Activated CD4-positive, alpha-beta memory T cell treated with anti-CD3 and anti-CD28 coated beads for 36 hours (primary cell): ENCODE measurements around the gene ACSL6. TPM values are rescaled to one million over a fixed set of nuclear protein-coding genes. Genes with fewer than 3 reads are reported as not detected.

Experiments used
- CTCF ChIA-PET: fragments of 350-600 bp; sonication (Branson Sonifier 250); formaldehyde crosslinking; loops from one replicate; lab custom pipeline; 2021; ENCODE audit warnings: antibody characterized with exemption, inconsistent platforms; lab: Charles Lee
- POLR2A ChIA-PET: fragments of 350-600 bp; sonication (Branson Sonifier 250); formaldehyde crosslinking; loops from one replicate; lab custom pipeline; 2021; ENCODE audit warnings: antibody characterized with exemption; lab: Charles Lee
- DNase-seq: peaks from one replicate; pipeline ENCODE4 v3.0.0-alpha.2; 2020
- H3K27ac Mint-ChIP-seq: one replicate; pipeline ENCODE4 v1.8.0; 2021; ENCODE audit warnings: mixed read lengths
- H3K27me3 Mint-ChIP-seq: one replicate; pipeline ENCODE4 v1.8.0; 2021; ENCODE audit warnings: mixed read lengths
- H3K36me3 Mint-ChIP-seq: one replicate; pipeline ENCODE4 v1.8.0; 2021; ENCODE audit warnings: mixed read lengths
- H3K4me1 Mint-ChIP-seq: one replicate; pipeline ENCODE4 v1.8.0; 2021; ENCODE audit warnings: low read depth, mixed read lengths
- H3K4me3 Mint-ChIP-seq: one replicate; pipeline ENCODE4 v1.8.0; 2021; ENCODE audit warnings: mild to moderate bottlenecking, mixed read lengths
- H3K9me3 Mint-ChIP-seq: one replicate; pipeline ENCODE4 v1.8.0; 2021; ENCODE audit warnings: mixed read lengths
- intact Hi-C: fragments of 100-400 bp; cut with micrococcal nuclease; formaldehyde crosslinking; loops from one replicate; pipeline ENCODE4 v1.15.1; 2023
- total RNA-seq, 2 experiments: library from RNA; stranded (reverse); gene quantifications; one replicate each; pipeline ENCODE4 v1.2.3, GENCODE V29; 2021

Gene ACSL6
- total RNA-seq, 2 experiments from 2014 or later = 5.6 to 6.0 TPM

- Mint-ChIP-seq H3K36me3 (no peaks in the 10 kb centered on the region), H3K4me1 (peaks cover 25% of the 10 kb centered on the region), H3K27me3 (no peaks in the 10 kb centered on the region), H3K4me3 (no peak overlapping the region), H3K27ac (no peak overlapping the region), H3K9me3 (no peaks in the 10 kb centered on the region)
- DNase-seq = no peak
- ChIA-PET POLR2A (no interaction called here), CTCF (no interaction called here)
- intact Hi-C loops = no loop called here
Measured at GRCh38 chr5:131994533-131995226, 16.8 kb downstream of the ACSL6 start.

GRCh38 chr5:131994090-131994489 is 17.4 kb downstream of the ACSL6 start:
- ChIA-PET POLR2A (no interaction called here), CTCF (interaction anchor here (0.8 kb wide), 1 partner anchor 69 kb away, joined by 3 read pairs; no protein-coding TSS in a partner anchor)
- no peaks in the 10 kb centered on the region for H3K9me3 Mint-ChIP-seq
- intact Hi-C loops = no loop called here
- H3K4me1 Mint-ChIP-seq = peaks cover 20% of the 10 kb centered on the region
- no peak overlapping the region for H3K4me3 Mint-ChIP-seq
- no peak for DNase-seq
- no peaks in the 10 kb centered on the region for H3K27me3 Mint-ChIP-seq
- H3K36me3 Mint-ChIP-seq = no peaks in the 10 kb centered on the region
- H3K27ac Mint-ChIP-seq = no peak overlapping the region

GRCh38 chr5:131993676-131994075 is 17.8 kb downstream of the ACSL6 start:
- Mint-ChIP-seq H3K4me3 (no peak overlapping the region), H3K36me3 (no peaks in the 10 kb centered on the region)
- intact Hi-C loops = no loop called here

GRCh38 chr5:131992370-131992769 is 19.1 kb downstream of the ACSL6 start:
- Mint-ChIP-seq H3K27me3 (no peaks in the 10 kb centered on the region), H3K4me1 (peaks cover 12% of the 10 kb centered on the region), H3K36me3 (no peaks in the 10 kb centered on the region), H3K9me3 (no peaks in the 10 kb centered on the region), H3K4me3 (no peak overlapping the region), H3K27ac (no peak overlapping the region)
- DNase-seq = no peak
- CTCF ChIA-PET = interaction anchor here (1.9 kb wide), 1 partner anchor 15 kb away, joined by 6 read pairs; no protein-coding TSS in a partner anchor
- intact Hi-C loops = no loop called here
- POLR2A ChIA-PET = no interaction called here

More at GRCh38 chr5:131993676-131994075, 17.8 kb downstream of the ACSL6 start:
- no peaks in the 10 kb centered on the region for H3K9me3 Mint-ChIP-seq
- ChIA-PET POLR2A (no interaction called here), CTCF (interaction anchor here (0.8 kb wide), 1 partner anchor 69 kb away, joined by 3 read pairs; no protein-coding TSS in a partner anchor)
- peaks cover 16% of the 10 kb centered on the region for H3K4me1 Mint-ChIP-seq
- H3K27ac Mint-ChIP-seq = no peak overlapping the region
- no peak for DNase-seq
- no peaks in the 10 kb centered on the region for H3K27me3 Mint-ChIP-seq

GRCh38 chr5:131991593-131992324 is 19.7 kb downstream of the ACSL6 start:
- no peak overlapping the region for H3K4me3 Mint-ChIP-seq
- H3K36me3 Mint-ChIP-seq = no peaks in the 10 kb centered on the region
- peaks cover 6% of the 10 kb centered on the region for H3K4me1 Mint-ChIP-seq
- no peak for DNase-seq
- POLR2A ChIA-PET = no interaction called here
- no peaks in the 10 kb centered on the region for H3K27me3 Mint-ChIP-seq
- intact Hi-C loops = no loop called here
- no peaks in the 10 kb centered on the region for H3K9me3 Mint-ChIP-seq
- CTCF ChIA-PET = interaction anchor here (1.3 to 1.9 kb wide), 3 partner anchors 16 to 402 kb away, joined by 3 to 6 read pairs (median 3); no protein-coding TSS in a partner anchor
- no peak overlapping the region for H3K27ac Mint-ChIP-seq

- no peak overlapping the region for H3K4me3 Mint-ChIP-seq
- intact Hi-C loops = no loop called here
- H3K4me1 Mint-ChIP-seq = no peaks in the 10 kb centered on the region
- no peak for DNase-seq
- H3K36me3 Mint-ChIP-seq = no peaks in the 10 kb centered on the region
- no peaks in the 10 kb centered on the region for H3K27me3 Mint-ChIP-seq
- CTCF ChIA-PET = interaction anchor here (1.3 kb wide), 2 partner anchors 72 to 401 kb away, joined by 3 read pairs; no protein-coding TSS in a partner anchor
- H3K9me3 Mint-ChIP-seq = no peaks in the 10 kb centered on the region
- POLR2A ChIA-PET = no interaction called here
- H3K27ac Mint-ChIP-seq = no peak overlapping the region
Measured at GRCh38 chr5:131990716-131991115, 20.7 kb downstream of the ACSL6 start.

GRCh38 chr5:131988601-131989000 is 22.9 kb downstream of the ACSL6 start:
- H3K36me3 Mint-ChIP-seq = no peaks in the 10 kb centered on the region
- ChIA-PET CTCF (interaction anchor here (1.4 kb wide), 1 partner anchor 12 kb away, joined by 3 read pairs; no protein-coding TSS in a partner anchor), POLR2A (interaction anchor here (0.6 kb wide), 1 partner anchor 15 kb away, joined by 3 read pairs; no protein-coding TSS in a partner anchor)
- H3K27me3 Mint-ChIP-seq = no peaks in the 10 kb centered on the region
- no peak overlapping the region for H3K4me3 Mint-ChIP-seq
- no peak for DNase-seq
- intact Hi-C loops = no loop called here
- H3K9me3 Mint-ChIP-seq = no peaks in the 10 kb centered on the region
- no peaks in the 10 kb centered on the region for H3K4me1 Mint-ChIP-seq
- H3K27ac Mint-ChIP-seq = no peak overlapping the region

GRCh38 chr5:131987251-131987650 is 24.2 kb downstream of the ACSL6 start:
- Mint-ChIP-seq H3K4me1 (no peaks in the 10 kb centered on the region), H3K4me3 (no peak overlapping the region), H3K36me3 (no peaks in the 10 kb centered on the region), H3K27ac (no peak overlapping the region), H3K27me3 (no peaks in the 10 kb centered on the region), H3K9me3 (no peaks in the 10 kb centered on the region)
- intact Hi-C loops = no loop called here
- CTCF ChIA-PET = no interaction called here
- POLR2A ChIA-PET = no interaction called here
- DNase-seq = no peak

- intact Hi-C loops = no loop called here
- no peaks in the 10 kb centered on the region for H3K9me3 Mint-ChIP-seq
- no peak overlapping the region for H3K4me3 Mint-ChIP-seq
- no peaks in the 10 kb centered on the region for H3K4me1 Mint-ChIP-seq
- H3K36me3 Mint-ChIP-seq = no peaks in the 10 kb centered on the region
- ChIA-PET CTCF (no interaction called here), POLR2A (no interaction called here)
- no peaks in the 10 kb centered on the region for H3K27me3 Mint-ChIP-seq
- no peak for DNase-seq
- H3K27ac Mint-ChIP-seq = no peak overlapping the region
Measured at GRCh38 chr5:131986161-131986912, 25.1 kb downstream of the ACSL6 start.

- Mint-ChIP-seq H3K4me3 (no peak overlapping the region), H3K27ac (no peak overlapping the region), H3K9me3 (no peaks in the 10 kb centered on the region), H3K27me3 (no peaks in the 10 kb centered on the region), H3K36me3 (no peaks in the 10 kb centered on the region), H3K4me1 (no peaks in the 10 kb centered on the region)
- ChIA-PET CTCF (no interaction called here), POLR2A (no interaction called here)
- intact Hi-C loops = no loop called here
- DNase-seq = no peak
Measured at GRCh38 chr5:131984956-131985665, 26.3 kb downstream of the ACSL6 start.

- H3K27me3 Mint-ChIP-seq = no peaks in the 10 kb centered on the region
- ChIA-PET CTCF (interaction anchor here (1.2 kb wide), 1 partner anchor 394 kb away, joined by 4 read pairs; no protein-coding TSS in a partner anchor), POLR2A (no interaction called here)
- H3K4me3 Mint-ChIP-seq = no peak overlapping the region
- no peak for DNase-seq
- intact Hi-C loops = no loop called here
- no peak overlapping the region for H3K27ac Mint-ChIP-seq
- H3K36me3 Mint-ChIP-seq = no peaks in the 10 kb centered on the region
- H3K4me1 Mint-ChIP-seq = no peaks in the 10 kb centered on the region
- no peaks in the 10 kb centered on the region for H3K9me3 Mint-ChIP-seq
Measured at GRCh38 chr5:131983244-131983771, 28.1 kb downstream of the ACSL6 start.
